NCI-H2196 (cell line): ENCODE results near the gene STAT5B.
A peak's percentile ranks its signal among the peaks of the same experiment; 100 is the strongest.
"Not testable (repeated sequence)": the region's sequence is repeated elsewhere in the genome, so short reads cannot be mapped to it uniquely, and the experiment has no call there.

Experiments
- DNase-seq: peaks from one replicate; lab custom pipeline; 2025; ENCODE audit not compliant: unreplicated experiment; lab: John Stamatoyannopoulos, UW

STAT5B gene

GRCh38 chr17:42239576-42239975 is 36.6 kb downstream of the STAT5B start:
- DNase-seq: not testable (repeated sequence)

DNA sequence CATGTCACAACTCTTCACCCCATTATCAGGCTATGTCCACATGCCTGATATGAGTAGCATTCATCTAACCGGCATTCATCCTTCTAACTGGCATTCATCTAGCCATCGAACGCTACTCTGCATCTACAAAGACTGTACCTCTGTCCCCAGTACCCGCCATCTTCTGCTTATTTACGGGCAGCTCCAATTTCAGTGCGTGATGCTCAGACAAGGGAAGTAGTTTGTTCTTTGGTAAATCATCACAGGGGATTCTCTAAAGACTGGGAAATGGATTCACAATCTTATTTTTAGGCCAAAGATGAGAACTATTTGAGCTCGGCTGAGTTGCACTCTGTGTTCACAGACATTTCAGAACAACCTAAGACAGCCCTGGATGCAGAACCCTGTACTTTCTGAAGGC is 39.4 kb downstream of the STAT5B start:
- DNase-seq: no peak

DNA sequence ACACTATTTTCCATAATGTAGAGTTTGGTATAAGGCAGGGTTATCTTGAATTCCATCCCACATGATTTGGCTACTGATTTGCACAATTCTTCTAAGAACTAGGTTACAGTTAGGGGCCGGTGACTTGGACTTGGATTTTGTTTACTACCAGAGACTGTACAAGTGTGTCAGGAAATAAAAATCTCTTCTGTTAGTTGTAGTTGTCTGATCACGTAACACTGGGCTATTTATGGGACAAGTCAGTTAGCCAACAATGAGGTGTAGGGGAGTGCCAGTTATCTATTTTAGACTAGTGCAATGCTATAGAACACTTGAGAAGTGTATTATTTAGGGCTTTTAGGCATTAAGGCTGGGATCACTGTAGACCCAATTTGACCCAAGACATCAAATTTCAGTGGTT is 42.2 kb downstream of the STAT5B start:
- no peak for DNase-seq

- no peak for DNase-seq
Measured at GRCh38 chr17:42233156-42233555, 43.0 kb downstream of the STAT5B start.

DNA sequence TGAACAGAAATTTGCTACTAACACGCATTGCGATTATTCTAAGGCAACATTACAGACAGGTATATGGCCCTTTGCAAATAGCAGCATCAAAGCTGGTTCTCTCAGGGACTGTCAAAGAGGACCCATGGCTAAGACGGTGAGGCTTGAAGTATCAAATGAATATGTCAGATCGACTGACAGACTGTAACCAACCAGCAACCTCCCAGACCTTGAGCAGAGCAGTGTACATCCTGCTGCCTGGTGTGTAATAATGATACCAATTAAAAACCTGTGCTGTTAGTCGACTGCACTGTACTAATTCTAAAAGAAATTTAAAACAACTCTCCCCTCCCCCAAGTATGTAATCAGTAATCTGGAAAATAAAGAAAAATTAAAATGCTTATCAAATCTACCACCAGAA is 46.0 kb downstream of the STAT5B start:
- DNase-seq: no peak

- no peak for DNase-seq
Measured at GRCh38 chr17:42227849-42228700, 48.1 kb downstream of the STAT5B start.

DNA sequence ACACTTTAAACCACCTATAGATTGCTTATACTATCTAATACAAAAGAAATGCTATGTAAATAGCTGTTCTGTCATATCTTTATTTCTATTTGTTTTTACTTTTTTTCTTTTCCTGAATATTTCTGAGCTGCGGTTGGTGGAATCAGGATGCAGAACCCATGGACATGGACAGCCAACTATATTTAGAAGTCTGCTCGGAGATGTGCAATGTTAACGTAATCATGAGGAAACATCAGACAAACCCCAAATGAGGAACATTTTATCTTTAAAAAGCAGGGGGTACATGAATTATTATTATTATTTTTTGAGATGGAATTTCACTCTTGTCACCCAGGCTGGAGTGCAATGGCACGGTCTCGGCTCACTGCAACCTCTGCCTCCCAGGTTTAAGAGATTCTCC is 50.5 kb downstream of the STAT5B start:
- DNase-seq: no peak

- no peak for DNase-seq
Measured at GRCh38 chr17:42224651-42225050, 51.5 kb downstream of the STAT5B start.

DNA sequence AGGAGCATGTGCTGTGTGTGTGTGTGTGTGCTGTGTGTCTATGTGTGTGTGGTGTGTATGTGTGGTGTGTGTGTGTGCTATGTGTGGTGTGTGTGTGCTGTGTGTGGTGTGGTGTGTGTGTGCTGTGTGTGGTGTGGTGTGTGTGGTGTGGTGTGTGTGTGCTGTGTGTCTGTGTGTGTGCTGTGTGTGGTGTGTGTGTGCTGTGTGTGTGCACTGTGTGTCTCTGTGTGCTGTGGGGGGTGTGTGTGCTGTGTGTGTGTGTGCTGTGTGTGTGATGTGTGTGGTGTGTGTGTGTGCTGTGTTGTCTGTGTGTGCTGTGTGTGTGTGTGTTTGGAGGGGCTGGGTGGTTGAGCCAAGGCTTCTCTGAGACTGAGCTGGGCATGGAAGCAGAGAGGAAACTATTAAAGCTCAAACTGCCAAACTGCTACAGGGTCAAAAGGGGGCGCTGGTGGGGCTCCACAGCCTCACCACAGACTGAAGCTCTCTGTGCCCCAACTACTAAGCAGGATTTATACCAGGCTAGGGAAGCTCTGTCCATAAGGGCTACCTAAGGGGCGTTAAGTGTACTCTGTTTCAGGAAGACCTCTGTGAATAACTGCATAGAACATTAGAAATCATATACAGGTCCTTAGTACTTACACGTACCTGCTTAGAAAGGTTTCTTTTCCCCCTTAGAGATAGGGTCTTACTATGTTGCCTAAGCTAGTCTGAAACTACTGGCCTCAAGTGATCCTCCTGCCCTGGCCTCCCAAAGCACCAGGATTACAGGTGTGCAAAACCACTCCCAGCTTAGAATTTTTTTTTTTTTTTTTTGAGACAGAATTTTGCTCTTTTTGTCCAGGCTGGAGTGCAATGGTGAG is 54.1 kb downstream of the STAT5B start:
- DNase-seq: peak; percentile 4

DNA sequence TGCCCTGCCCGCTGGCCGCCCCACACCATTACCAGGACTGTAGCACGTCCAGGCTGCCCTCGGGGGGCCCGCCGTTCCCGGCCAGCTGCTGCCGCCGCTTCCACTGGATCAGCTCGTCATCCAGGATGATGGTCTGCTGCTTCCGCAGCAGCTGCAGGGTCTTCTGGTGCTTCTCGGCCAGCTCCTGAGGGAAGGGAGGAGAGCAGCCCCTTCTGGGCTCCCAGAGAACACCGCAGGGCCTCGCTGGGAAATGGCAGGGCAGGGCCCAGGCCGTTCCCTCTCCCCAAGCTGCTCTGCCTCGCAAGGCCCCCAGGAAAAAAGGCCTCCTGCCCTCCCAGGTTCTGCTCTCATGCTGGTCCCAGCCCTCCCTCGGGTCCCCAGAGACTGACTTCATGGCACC is 56.9 kb downstream of the STAT5B start:
- not testable (repeated sequence) for DNase-seq

- DNase-seq: no peak
Measured at GRCh38 chr17:42214156-42214555, 62.0 kb downstream of the STAT5B start.

GRCh38 chr17:42212382-42212781 is 63.8 kb downstream of the STAT5B start:
- DNase-seq: no peak

- not testable (repeated sequence) for DNase-seq
Measured at GRCh38 chr17:42211921-42212341, 64.3 kb downstream of the STAT5B start.

DNA sequence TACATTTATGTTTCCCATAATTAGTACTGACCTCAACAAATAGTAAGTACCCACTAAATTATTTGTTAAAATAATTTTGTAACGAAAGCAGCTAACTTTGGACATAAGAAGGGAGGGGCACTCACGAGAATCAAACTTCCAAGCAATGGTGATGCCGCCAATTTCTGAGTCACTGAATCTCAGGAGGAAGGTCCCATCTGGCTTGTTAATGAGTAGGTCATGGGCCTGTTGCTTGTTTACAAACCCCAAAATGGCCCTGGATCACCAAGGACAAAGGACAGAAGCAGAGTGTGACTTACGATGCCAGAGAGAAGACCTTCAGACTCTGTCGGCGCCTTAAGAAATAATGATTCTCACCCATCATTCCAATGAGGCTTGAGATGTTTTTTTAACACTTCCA is 66.1 kb downstream of the STAT5B start:
- DNase-seq: no peak

- DNase-seq: not testable (repeated sequence)
Measured at GRCh38 chr17:42206153-42206612, 70.0 kb downstream of the STAT5B start.

DNA sequence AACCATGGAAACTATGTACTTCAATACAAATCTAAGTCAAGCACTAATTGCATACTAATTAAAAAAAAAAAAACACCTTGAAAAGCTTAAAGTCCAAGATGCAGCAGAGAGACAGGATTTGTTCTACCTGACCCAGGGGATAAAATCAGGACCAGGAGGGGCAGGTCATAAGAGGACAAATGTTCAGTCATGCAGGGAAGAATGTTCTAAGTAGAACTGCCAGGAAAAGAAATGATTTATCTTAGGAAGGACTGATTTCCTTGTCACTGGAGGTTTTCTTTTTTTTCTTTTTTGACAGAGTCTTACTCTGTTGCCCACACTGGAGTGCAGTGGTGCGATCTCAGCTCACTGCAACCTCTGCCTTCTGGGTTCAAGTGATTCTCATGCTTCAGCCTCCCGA is 72.8 kb downstream of the STAT5B start:
- DNase-seq: no peak

DNA sequence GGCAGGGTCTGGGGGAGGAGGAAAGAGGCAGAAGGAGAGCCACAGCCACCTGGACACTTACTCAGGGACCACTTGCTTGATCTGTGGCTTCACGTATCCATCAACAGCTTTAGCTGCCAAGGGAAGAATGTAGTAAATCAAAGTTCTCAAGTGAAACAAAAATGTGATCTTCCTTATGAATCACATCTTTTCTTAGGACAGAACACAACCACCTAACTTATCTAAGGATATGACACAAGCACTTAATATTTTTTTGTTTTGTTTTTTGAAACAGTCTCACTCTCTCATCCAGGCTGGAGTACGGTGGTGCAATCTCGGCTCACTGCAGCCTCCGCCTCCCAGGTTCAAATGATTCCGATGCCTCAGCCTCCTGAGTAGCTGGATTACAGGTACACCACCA is 73.5 kb downstream of the STAT5B start:
- DNase-seq: no peak

DNA sequence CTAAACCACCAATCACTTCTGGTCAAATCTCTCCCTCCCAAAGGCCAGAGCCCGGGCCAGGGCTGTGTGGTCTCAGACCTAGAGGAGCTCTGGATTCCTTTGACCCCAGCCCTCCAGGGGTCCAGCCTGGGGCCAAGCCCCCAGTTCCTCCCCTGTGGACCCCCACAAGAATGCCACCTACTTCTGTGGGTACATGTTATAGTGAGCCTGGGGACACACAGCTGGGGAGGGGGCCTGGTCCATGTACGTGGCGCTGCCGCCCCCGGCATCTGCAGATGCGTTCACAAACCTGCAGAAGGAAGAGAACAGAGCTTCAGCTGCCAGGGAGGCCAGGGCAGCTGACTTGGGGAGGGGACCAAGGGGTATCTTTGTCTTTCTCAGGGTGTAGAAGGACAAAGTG is 74.0 kb downstream of the STAT5B start:
- no peak for DNase-seq

DNA sequence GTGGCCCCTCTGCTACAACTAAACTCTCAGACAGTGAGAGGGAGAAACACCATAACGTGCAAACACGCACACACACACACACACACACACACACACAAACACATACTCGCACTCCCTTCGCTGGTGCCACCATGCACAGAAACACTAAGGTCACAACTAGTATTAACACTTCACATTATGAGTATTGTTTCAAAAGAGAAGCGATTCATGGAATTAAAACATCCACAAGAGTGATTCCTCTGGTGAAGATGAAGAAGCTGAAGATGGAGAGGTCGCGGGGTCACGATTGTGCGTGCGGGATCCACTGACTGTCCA is 74.8 kb downstream of the STAT5B start:
- no peak for DNase-seq

- no peak for DNase-seq
Measured at GRCh38 chr17:42200706-42201457, 75.3 kb downstream of the STAT5B start.

- DNase-seq: no peak
Measured at GRCh38 chr17:42199416-42200011, 76.7 kb downstream of the STAT5B start.
